Vagina (tissue), 2 donors: Measurements from ENCODE around the gene KDM4B.

ENCODE experiments used
- POLR2A ChIP-seq, 2 donors: fragments of 450-650 bp; IDR thresholded peaks; one replicate each; pipeline ENCODE4 v1.6.1; 2017; ENCODE audit warnings: antibody characterized with exemption in 2 of 2, mild to moderate bottlenecking in 2 of 2, moderate library complexity in 2 of 2
- POLR2AphosphoS5 ChIP-seq, 2 donors: sonication (generic); formaldehyde crosslinking; IDR thresholded peaks; one replicate each; pipeline ENCODE4 v1.9.0; 2017; ENCODE audit warnings: antibody characterized with exemption in 2 of 2, mild to moderate bottlenecking in 2 of 2, low read depth in 1 of 2; ENCODE audit not compliant: insufficient read depth in 1 of 2
- TF ChIP-seq, protein P1 (sequence below), 3 experiments: fragments of 450-650 bp in 2 of 3; fragments of 200-600 bp in 1 of 3; sonication (generic) in 1 of 3; IDR thresholded peaks; one replicate each; pipeline ENCODE4 v1.5.1; 2017 to 2019; ENCODE audit warnings: antibody characterized with exemption in 3 of 3, mild to moderate bottlenecking in 2 of 3, moderate library complexity in 2 of 3

- TF ChIP-seq, protein P1, sequence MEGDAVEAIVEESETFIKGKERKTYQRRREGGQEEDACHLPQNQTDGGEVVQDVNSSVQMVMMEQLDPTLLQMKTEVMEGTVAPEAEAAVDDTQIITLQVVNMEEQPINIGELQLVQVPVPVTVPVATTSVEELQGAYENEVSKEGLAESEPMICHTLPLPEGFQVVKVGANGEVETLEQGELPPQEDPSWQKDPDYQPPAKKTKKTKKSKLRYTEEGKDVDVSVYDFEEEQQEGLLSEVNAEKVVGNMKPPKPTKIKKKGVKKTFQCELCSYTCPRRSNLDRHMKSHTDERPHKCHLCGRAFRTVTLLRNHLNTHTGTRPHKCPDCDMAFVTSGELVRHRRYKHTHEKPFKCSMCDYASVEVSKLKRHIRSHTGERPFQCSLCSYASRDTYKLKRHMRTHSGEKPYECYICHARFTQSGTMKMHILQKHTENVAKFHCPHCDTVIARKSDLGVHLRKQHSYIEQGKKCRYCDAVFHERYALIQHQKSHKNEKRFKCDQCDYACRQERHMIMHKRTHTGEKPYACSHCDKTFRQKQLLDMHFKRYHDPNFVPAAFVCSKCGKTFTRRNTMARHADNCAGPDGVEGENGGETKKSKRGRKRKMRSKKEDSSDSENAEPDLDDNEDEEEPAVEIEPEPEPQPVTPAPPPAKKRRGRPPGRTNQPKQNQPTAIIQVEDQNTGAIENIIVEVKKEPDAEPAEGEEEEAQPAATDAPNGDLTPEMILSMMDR (IDR thresholded peaks at IDR 0.05) = no peak
- TF ChIP-seq POLR2A (IDR thresholded peaks at IDR 0.05) (no peak), POLR2AphosphoS5 (IDR thresholded peaks at IDR 0.05; ENCODE audit: insufficient read depth in 1 of 2, low read depth in 1 of 2) (no peak)
Measured at GRCh38 chr19:4969772-4970531, 1.0 kb downstream of the KDM4B start.
